Colonic mucosa (tissue), 4 donors: ENCODE measurements around the gene WBP2. TPM values are rescaled to one million over a fixed set of nuclear protein-coding genes. Genes with fewer than 3 reads are reported as not detected.
A peak's percentile ranks its signal among the peaks of the same experiment; 100 is the strongest.

Source experiments
- DNase-seq: peaks from one replicate; pipeline ENCODE4 v3.0.0-alpha.2; 2020
- H3K27ac ChIP-seq: fragments of 200-600 bp; one replicate; pipeline ENCODE4 v1.8.0; 2021
- H3K27me3 ChIP-seq: fragments of 200-600 bp; one replicate; pipeline ENCODE4 v1.8.0; 2021
- H3K36me3 ChIP-seq: fragments of 200-600 bp; one replicate; pipeline ENCODE4 v1.8.0; 2021
- H3K4me1 ChIP-seq: fragments of 200-600 bp; one replicate; pipeline ENCODE4 v1.8.0; 2021; ENCODE audit warnings: mild to moderate bottlenecking
- H3K4me3 ChIP-seq: fragments of 200-600 bp; one replicate; pipeline ENCODE4 v1.8.0; 2021
- H3K9ac ChIP-seq, 2 donors: one replicate each; pipeline ENCODE4 v1.7.0; 2013; ENCODE audit warnings: control low read depth in 2 of 2, low read depth in 2 of 2, low read length in 2 of 2
- H3K9me3 ChIP-seq: fragments of 200-600 bp; one replicate; pipeline ENCODE4 v1.8.0; 2021
- intact Hi-C: fragments of 100-400 bp; cut with DNase I; formaldehyde crosslinking; loops from one replicate; pipeline ENCODE4 v1.14.1; 2022
- total RNA-seq, 2 donors: library from RNA; stranded (reverse); fragmentation: NEBNext Ultra II Directional in 1 of 2; extraction: Animal tissue kit (Norgen Biotek cat#: 25700) in 1 of 2; gene quantifications; one replicate each; pipeline ENCODE4 v1.2.1, GENCODE V29; 2021
- TF ChIP-seq, protein P1 (sequence below): fragments of 200-600 bp; IDR thresholded peaks from one replicate; pipeline ENCODE4 v1.8.0; 2022; ENCODE audit warnings: antibody characterized with exemption, mild to moderate bottlenecking
- donor health status: healthy.
- donor health status: DM: no; HTN: no; CAD: no.
- donor health status: DM: no; HTN: no; CAD: no.

The WBP2 gene
- total RNA-seq, 2 donors from 2014 or later = 69.8 to 102 TPM

DNA sequence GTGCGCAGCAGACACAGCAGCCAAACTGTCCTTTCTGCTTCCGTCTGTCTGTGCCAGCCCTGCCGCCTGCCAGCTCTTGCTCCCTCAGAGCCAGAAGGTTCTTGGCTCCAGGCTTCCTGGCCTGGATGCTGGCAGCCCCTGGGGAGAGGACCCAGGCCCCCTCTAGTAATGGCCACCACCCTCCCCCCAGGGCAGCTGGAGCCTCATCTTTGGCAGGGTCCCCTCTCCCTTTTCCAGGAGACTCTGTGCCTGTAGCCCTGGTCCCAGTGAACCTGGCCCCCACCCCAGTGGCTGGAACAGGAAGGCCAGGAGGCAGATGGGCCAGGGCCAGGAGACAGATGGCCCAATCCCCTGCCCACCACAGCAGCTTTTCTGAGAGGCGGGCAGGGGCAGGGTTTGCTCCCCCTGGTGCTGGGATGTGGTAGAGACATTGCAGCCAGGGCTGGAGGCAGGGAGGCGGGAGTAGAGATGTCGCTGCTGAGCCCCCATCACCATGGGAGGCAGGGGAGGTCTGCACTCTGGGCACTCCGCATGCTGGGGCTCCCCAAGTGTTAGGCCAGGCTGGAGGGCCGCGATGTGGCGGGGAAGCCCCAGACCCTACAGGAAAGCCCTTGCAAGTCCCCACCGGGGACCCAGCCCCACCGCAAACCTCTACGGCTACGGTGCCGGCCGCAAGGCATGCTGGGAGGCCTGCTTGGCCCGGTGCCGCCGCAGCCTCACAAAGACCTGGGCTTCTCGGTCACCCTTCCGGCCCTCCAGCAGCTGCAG lies 27.6 kb downstream of the WBP2 start:
- intact Hi-C loops = no loop called here
- TF ChIP-seq, protein P1, sequence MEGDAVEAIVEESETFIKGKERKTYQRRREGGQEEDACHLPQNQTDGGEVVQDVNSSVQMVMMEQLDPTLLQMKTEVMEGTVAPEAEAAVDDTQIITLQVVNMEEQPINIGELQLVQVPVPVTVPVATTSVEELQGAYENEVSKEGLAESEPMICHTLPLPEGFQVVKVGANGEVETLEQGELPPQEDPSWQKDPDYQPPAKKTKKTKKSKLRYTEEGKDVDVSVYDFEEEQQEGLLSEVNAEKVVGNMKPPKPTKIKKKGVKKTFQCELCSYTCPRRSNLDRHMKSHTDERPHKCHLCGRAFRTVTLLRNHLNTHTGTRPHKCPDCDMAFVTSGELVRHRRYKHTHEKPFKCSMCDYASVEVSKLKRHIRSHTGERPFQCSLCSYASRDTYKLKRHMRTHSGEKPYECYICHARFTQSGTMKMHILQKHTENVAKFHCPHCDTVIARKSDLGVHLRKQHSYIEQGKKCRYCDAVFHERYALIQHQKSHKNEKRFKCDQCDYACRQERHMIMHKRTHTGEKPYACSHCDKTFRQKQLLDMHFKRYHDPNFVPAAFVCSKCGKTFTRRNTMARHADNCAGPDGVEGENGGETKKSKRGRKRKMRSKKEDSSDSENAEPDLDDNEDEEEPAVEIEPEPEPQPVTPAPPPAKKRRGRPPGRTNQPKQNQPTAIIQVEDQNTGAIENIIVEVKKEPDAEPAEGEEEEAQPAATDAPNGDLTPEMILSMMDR = peak; percentile 57
- peak overlapping the region; percentile 4 for H3K4me3 ChIP-seq
- no peaks in the 10 kb centered on the region for H3K9me3 ChIP-seq
- peak overlapping the region; percentile 35 to 61 for H3K9ac ChIP-seq
- H3K36me3 ChIP-seq = no peaks in the 10 kb centered on the region
- H3K4me1 ChIP-seq = peaks cover 4% of the 10 kb centered on the region
- peak overlapping the region; percentile 8 for H3K27ac ChIP-seq
- H3K27me3 ChIP-seq = no peaks in the 10 kb centered on the region
- peak; percentile 56 for DNase-seq

DNA sequence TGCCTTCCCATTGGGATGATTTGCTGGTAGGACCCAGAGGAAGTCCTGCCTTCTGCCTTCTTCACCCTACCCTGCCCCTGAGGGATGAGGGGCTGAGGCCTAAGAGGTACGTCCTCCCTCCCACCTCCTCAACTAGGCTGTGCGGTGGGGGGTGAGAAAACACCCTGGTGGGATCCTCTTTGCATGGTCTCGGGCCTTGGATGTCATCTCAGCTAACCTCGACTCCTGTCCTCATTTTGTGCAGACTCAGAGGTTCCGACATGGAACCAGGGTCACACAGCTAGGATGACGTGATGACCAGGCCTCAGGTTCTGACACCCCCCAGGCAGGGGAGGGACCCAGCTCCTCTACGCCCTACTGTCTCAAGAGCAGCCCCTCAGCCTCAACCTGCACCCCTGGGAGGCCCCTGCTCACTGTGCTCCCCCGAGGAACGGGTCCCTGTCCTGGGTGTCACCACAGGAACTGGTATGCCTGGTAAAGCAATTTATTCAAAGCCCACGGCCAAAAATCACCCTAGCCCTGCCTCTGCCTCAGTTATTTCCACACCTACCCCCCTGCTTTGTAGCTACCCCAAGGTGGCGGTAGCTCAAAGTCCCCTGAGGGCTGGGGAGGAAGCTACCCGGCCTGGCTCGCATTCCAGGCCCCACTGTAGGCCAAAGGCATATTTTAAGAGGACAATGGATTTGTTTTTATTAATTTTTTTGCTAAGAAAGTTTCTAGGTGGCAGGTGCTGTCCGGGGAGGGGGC lies 28.4 kb downstream of the WBP2 start:
- no peak for DNase-seq

DNA sequence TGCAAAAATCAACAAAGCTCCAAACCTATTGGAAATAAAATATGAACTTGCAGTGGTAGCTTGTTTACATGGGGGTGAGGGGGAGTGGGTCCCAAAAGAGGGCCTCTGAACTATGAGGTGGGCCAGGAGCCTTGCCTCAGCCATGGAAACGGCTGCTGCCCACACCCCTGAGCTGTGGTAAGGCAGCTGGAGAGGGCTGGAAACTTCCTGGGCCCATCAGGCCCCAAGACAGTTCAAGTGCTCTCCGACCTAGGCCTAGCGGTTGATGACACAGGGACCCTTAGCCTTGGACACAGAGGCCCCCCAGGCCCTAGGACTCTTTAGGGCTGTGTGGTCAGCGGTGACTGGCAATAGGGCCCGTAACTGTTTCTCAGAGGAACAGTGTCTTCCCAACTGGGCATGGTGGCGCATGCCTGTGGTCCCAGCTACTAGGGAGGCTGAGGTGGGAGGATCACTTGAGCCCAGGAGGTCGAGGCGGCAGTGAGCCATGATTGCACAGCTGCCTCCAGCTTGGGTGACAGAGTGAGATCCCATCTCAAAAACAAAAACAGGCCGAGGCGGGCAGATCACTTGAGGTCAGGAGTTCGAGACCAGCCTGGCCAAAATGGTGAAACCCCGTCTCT lies 29.3 kb downstream of the WBP2 start:
- no peaks in the 10 kb centered on the region for H3K36me3 ChIP-seq
- H3K4me1 ChIP-seq = peaks cover 4% of the 10 kb centered on the region
- H3K27me3 ChIP-seq = no peaks in the 10 kb centered on the region
- intact Hi-C loops = no loop called here
- H3K9me3 ChIP-seq = no peaks in the 10 kb centered on the region
- H3K27ac ChIP-seq = no peak overlapping the region
- no peak overlapping the region for H3K9ac ChIP-seq
- TF ChIP-seq, protein P1 = no peak
- no peak overlapping the region for H3K4me3 ChIP-seq
- no peak for DNase-seq

More for the DNA sequence above, 28.4 kb downstream of the WBP2 start:
- TF ChIP-seq, protein P1 = no peak
- H3K27me3 ChIP-seq = no peaks in the 10 kb centered on the region
- no peak overlapping the region for H3K9ac ChIP-seq
- H3K36me3 ChIP-seq = no peaks in the 10 kb centered on the region
- peak overlapping the region; percentile 8 for H3K27ac ChIP-seq
- intact Hi-C loops = no loop called here
- peaks cover 4% of the 10 kb centered on the region for H3K4me1 ChIP-seq
- no peaks in the 10 kb centered on the region for H3K9me3 ChIP-seq
- H3K4me3 ChIP-seq = no peak overlapping the region

DNA sequence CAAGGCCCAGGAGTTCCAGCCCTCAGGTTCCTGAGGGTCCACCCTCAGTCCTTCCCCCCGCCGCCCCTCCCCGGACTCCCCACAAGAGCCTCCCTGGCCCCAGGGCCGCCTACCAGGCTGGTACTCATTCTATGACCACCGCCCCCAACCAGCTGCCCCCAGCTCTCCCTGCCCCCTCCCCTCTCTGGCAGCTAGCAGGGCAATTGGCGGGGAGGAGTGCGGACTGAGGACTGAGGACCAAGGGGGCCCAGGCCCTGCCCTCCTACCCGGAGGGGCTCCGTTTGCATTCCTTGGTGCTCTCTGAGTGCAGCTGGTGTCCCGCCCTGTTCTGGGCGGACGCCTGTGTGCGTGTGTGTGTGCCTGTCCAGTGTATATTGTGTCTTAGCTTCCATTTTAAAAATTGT lies 30.0 kb downstream of the WBP2 start:
- Histone ChIP-seq H3K9me3 (no peaks in the 10 kb centered on the region), H3K27ac (no peak overlapping the region), H3K27me3 (no peaks in the 10 kb centered on the region), H3K4me1 (peaks cover 4% of the 10 kb centered on the region), H3K9ac (no peak overlapping the region), H3K4me3 (no peak overlapping the region), H3K36me3 (no peaks in the 10 kb centered on the region)
- intact Hi-C loops = no loop called here
- TF ChIP-seq, protein P1 = no peak
- no peak for DNase-seq

DNA sequence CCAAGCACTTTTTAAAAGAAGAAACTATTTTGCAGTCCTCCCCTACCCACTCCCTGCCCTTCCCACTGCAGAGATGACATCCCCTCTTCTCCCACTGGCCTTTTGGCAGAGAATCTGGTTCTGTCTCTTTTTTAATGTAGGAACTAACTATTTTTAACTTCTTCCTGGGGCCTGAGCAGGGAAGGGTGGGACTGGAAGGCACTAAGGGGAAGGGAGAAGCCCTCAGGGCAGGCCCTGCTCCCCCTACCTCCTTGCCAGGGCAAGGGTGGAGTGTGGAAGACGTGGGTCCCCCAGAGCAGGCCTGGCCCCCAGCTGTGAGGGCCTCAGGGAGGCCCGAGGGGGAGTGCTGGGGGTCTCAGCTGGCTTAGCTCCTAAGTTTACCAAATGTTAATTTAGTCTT lies 30.5 kb downstream of the WBP2 start:
- intact Hi-C loops = no loop called here
- H3K36me3 ChIP-seq = no peaks in the 10 kb centered on the region

More for the DNA sequence above, 30.5 kb downstream of the WBP2 start:
- Histone ChIP-seq H3K27ac (no peak overlapping the region), H3K9me3 (no peaks in the 10 kb centered on the region), H3K27me3 (no peaks in the 10 kb centered on the region), H3K4me3 (no peak overlapping the region), H3K4me1 (peaks cover 4% of the 10 kb centered on the region), H3K9ac (no peak overlapping the region)
- TF ChIP-seq, protein P1 = no peak
- DNase-seq = no peak
